HG03558 (cell line): ENCODE measurements around the gene RSPH6A.

ENCODE experiments used
- ATAC-seq: cut with Tn5 transposase; IDR thresholded peaks from one replicate; pipeline ENCODE4 v1.9.1; 2021; ENCODE audit warnings: moderate number of reproducible peaks; ENCODE audit not compliant: unreplicated experiment; ENCODE audit errors: extremely low read depth

RSPH6A gene

GRCh38 chr19:45814851-45815480 lies at the start of gene RSPH6A:
TSS of gene RSPH6A (minus strand) at chr19:45815308. CDS start at chr19:45815176, 132 bp downstream.
- ATAC-seq = no peak

DNA sequence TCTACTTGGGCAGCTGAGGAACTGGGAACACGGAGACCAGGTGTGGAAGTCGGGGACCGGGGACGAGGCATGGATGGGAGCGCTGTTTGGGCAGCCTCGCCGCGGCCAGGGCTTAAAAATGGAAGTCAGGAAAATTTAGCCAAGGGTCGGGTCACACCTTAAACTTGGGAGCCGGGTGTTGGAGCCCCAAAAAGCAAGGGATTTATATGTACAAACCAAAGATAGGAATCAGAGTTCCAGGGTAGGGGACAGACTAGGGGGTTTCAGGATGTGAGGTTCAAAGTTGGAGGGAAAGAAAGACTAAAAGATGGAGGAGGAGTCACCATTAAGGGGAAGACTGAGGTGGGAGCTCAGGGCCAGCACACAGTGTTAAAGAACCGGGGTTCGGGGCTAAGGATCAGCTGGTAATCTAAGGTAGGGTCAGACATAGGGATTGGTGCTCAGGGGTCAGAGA lies 49.5 kb upstream of the RSPH6A start:
- no peak for ATAC-seq

GRCh38 chr19:45863840-45864628 lies 48.9 kb upstream of the RSPH6A start, which contains the start of gene FOXA3:
TSS of gene FOXA3 (plus strand) at chr19:45864326. CDS start at chr19:45864457, 131 bp downstream.
- ATAC-seq = no peak

DNA sequence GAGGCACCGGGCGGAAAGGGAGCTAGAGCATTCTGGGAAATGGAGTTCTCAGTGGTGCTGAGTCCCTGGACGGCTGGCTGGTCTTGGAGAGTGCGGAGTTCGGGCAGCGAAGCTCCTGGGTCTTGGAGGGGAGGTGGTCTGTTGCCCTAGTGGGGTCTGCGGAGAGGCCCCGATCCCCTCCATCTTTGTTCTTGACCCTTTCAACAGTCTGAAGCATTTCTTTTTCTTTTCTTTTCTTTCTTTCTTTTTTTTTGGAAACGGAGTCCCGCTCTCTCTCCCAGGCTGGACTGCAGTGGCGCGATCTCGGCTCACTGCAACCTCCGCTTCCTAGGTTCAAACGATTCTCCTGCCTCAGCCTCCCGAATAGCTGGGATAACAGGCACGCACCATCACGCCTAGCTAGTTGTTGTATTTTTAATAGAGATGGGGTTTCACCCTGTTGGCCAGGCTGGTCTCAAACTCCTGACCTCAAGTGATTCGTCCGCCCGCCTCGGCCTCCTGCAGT lies 48.3 kb upstream of the RSPH6A start:
- no peak for ATAC-seq

- ATAC-seq = no peak
These were observed 47.6 kb upstream of the RSPH6A start, which contains the start of gene SYMPK for GRCh38 chr19:45862564-45863334. TSS of gene SYMPK (minus strand) at chr19:45863147. CDS start at chr19:45854495, 8,652 bp downstream.

- ATAC-seq = no peak
These were observed 47.1 kb upstream of the RSPH6A start for GRCh38 chr19:45862271-45862563.

- no peak for ATAC-seq
These were observed 45.5 kb upstream of the RSPH6A start for GRCh38 chr19:45860359-45861259.

GRCh38 chr19:45854167-45854778 lies 39.2 kb upstream of the RSPH6A start:
- ATAC-seq = no peak

- ATAC-seq = no peak
These were observed 37.9 kb upstream of the RSPH6A start for GRCh38 chr19:45852983-45853382.

- no peak for ATAC-seq
These were observed 37.1 kb upstream of the RSPH6A start for GRCh38 chr19:45852145-45852750.

- ATAC-seq = no peak
These were observed 33.8 kb upstream of the RSPH6A start for GRCh38 chr19:45848922-45849321.

GRCh38 chr19:45847663-45848062 lies 32.6 kb upstream of the RSPH6A start:
- ATAC-seq = no peak

GRCh38 chr19:45842198-45842597 lies 27.1 kb upstream of the RSPH6A start:
- no peak for ATAC-seq

GRCh38 chr19:45834970-45835369 lies 19.9 kb upstream of the RSPH6A start:
- ATAC-seq = no peak

- ATAC-seq = no peak
These were observed 13.8 kb upstream of the RSPH6A start for GRCh38 chr19:45828945-45829344.

- no peak for ATAC-seq
These were observed 13.4 kb upstream of the RSPH6A start for GRCh38 chr19:45828523-45828922.

DNA sequence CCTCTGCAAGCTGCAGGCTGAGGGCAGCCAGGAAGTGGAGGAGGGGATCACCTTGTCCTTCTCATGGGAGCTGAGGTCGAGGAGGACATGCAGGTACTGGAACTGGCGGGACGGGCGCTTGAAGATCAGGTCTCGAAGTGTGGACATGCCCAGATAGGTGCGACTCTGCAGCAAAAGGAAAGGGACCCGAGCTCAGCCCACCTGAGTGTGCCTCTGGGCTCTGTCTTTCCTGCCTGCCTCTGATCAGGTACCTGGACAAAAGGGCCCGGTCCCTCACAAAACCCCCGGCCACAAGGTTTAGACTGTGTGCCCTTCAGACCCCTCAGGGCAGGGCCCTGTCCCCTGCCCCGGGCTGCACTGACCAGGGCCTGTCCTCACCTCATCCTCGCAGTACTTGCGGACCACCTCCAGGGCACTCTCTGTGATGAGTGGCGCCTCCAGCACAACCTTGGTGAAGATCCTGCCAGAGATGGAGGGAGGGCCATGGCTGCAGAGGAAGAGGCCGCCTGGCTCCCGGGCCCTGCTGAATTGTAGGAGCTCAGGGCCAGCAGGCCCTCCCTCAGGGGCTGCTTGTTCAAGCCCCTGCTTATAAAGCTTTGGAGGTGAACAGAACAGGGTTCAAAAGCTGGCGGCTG lies 12.5 kb upstream of the RSPH6A start:
- no peak for ATAC-seq

DNA sequence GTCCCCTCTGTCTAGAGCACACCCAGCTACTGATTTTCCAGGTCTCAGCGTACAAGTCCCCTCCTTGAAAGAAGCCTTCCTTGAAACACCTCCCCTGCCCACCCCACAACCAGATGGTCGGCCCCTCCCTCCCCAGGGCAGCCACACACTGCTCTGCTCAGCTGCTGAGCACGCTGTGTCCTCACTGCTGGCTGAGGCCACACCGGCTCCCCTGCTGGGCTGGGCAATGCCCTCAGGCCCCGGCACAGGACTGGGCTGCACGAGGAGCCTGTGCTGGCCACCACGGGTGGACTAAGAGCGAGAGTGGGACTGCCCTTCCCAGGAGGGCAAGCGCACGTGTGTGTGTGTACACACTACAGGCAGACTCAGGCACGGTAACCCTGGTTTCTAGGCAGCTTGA lies 11.8 kb upstream of the RSPH6A start:
- no peak for ATAC-seq
